GM20431 (cell line): ENCODE results near the gene TAS2R9.
"Not testable (repeated sequence)": the region's sequence is repeated elsewhere in the genome, so short reads cannot be mapped to it uniquely, and the experiment has no call there.

Source experiments
- in situ Hi-C: fragments of 300-500 bp; cut with MseI, MboI; formaldehyde crosslinking; loops from one replicate; pipeline ENCODE4 v1.15.0; 2020; ENCODE audit warnings: low sequenced_read_pairs; ENCODE audit not compliant: unreplicated experiment

The TAS2R9 gene

GRCh38 chr12:10810068-10810467 lies at the start of gene TAS2R9:
TAS2R9 (minus strand) TSS chr12:10810168; CDS start chr12:10810075, 93 bp downstream.
- in situ Hi-C loops = no loop called here

GRCh38 chr12:10855807-10856206 lies 45.8 kb upstream of the TAS2R9 start:
- in situ Hi-C loops = no loop called here

- in situ Hi-C loops = no loop called here
Measured at GRCh38 chr12:10853776-10854175, 43.8 kb upstream of the TAS2R9 start.

- in situ Hi-C loops = no loop called here
Measured at GRCh38 chr12:10851243-10851858, 41.4 kb upstream of the TAS2R9 start.

GRCh38 chr12:10849425-10849878 lies 39.5 kb upstream of the TAS2R9 start, which contains the start of gene PRR4:
PRR4 (minus strand) TSS chr12:10849475; CDS start chr12:10849437, 38 bp downstream.
- in situ Hi-C loops = no loop called here

- in situ Hi-C loops = no loop called here
Measured at GRCh38 chr12:10847744-10848143, 37.8 kb upstream of the TAS2R9 start.

- in situ Hi-C loops = no loop called here
Measured at GRCh38 chr12:10842862-10843261, 32.9 kb upstream of the TAS2R9 start.

- in situ Hi-C loops = no loop called here
Measured at GRCh38 chr12:10838461-10838860, 28.5 kb upstream of the TAS2R9 start.

GRCh38 chr12:10829994-10830393 lies 20.0 kb upstream of the TAS2R9 start:
- in situ Hi-C loops = no loop called here

- in situ Hi-C loops = no loop called here
Measured at GRCh38 chr12:10826258-10826657, 16.3 kb upstream of the TAS2R9 start, which contains the start of gene TAS2R10. TAS2R10 (minus strand) TSS chr12:10826358; CDS start chr12:10826269, 89 bp downstream.

- in situ Hi-C loops = no loop called here
Measured at GRCh38 chr12:10824957-10825356, 15.0 kb upstream of the TAS2R9 start.

GRCh38 chr12:10811883-10812536 lies 2.0 kb upstream of the TAS2R9 start:
- in situ Hi-C loops = no loop called here

GRCh38 chr12:10807186-10807585 lies 2.8 kb downstream of the TAS2R9 start, which contains the start of gene TAS2R8:
TAS2R8 (minus strand) TSS chr12:10807286; CDS start chr12:10806980, 306 bp downstream.
- in situ Hi-C loops = no loop called here

GRCh38 chr12:10802587-10802986 lies 7.4 kb downstream of the TAS2R9 start, which contains the start of gene TAS2R7:
TAS2R7 (minus strand) TSS chr12:10802627; CDS start chr12:10802570, 57 bp downstream.
- in situ Hi-C loops = no loop called here

GRCh38 chr12:10801741-10802140 lies 8.2 kb downstream of the TAS2R9 start:
- in situ Hi-C loops = no loop called here

- in situ Hi-C loops = no loop called here
Measured at GRCh38 chr12:10794222-10794621, 15.7 kb downstream of the TAS2R9 start.

- in situ Hi-C loops = not testable (repeated sequence)
Measured at GRCh38 chr12:10791769-10792168, 18.2 kb downstream of the TAS2R9 start.

- in situ Hi-C loops = no loop called here
Measured at GRCh38 chr12:10783252-10783651, 26.7 kb downstream of the TAS2R9 start.

GRCh38 chr12:10779103-10779502 lies 30.9 kb downstream of the TAS2R9 start:
- in situ Hi-C loops = loop anchor here (10.0 kb wide), 1 partner anchor 416 kb away; no protein-coding TSS in a partner anchor

GRCh38 chr12:10771132-10771733 lies 38.7 kb downstream of the TAS2R9 start:
- in situ Hi-C loops = loop anchor here (10.0 kb wide), 1 partner anchor 424 kb away; no protein-coding TSS in a partner anchor

GRCh38 chr12:10759657-10760056 lies 50.3 kb downstream of the TAS2R9 start:
- in situ Hi-C loops = loop anchor here (10.0 kb wide), 1 partner anchor 725 kb away; no protein-coding TSS in a partner anchor
